SK-N-SH (cell line): ENCODE measurements around the gene POLDIP3. TPM values are rescaled to one million over a fixed set of nuclear protein-coding genes. Genes with fewer than 3 reads are reported as not detected.

ENCODE experiments used
- CTCF ChIA-PET: fragments of 300-600, 350-600 bp; formaldehyde crosslinking; extraction: SDS; loops from one replicate; lab custom pipeline; 2021; lab: Yijun Ruan, JAX
- POLR2A ChIA-PET: fragments of 350-600 bp; sonication (Branson Sonifier 250); formaldehyde crosslinking; extraction: SDS; loops from one replicate; lab custom pipeline; 2020; ENCODE audit warnings: antibody characterized with exemption, inconsistent platforms; lab: Yijun Ruan, JAX
- DNase-seq: peaks from one replicate; pipeline ENCODE4 v3.0.0; 2012
- H2AFZ ChIP-seq: fragments of 200-600 bp; sonication (generic); 2 replicates; pipeline ENCODE4 v1.8.1; 2016; ENCODE audit warnings: antibody characterized with exemption, mild to moderate bottlenecking, low read depth
- H3F3A ChIP-seq: fragments of 200-600 bp; sonication (generic); replicated peaks from 2 replicates; pipeline ENCODE3; 2016; ENCODE audit warnings: antibody characterized with exemption, mild to moderate bottlenecking; ENCODE audit not compliant: insufficient read depth
- H3K27ac ChIP-seq, 2 experiments: fragments of 200-500 bp in 1 of 2; fragments of 200-600 bp in 1 of 2; sonication (Bioruptor generic) in 1 of 2; sonication (generic), shearing (Covaris generic) in 1 of 2; 2 replicates each; pipeline versions ENCODE4 v1.5.1 to v1.6.1; 2014 to 2016; ENCODE audit warnings: low read depth in 2 of 2, inconsistent platforms in 1 of 2, low read length in 1 of 2, mild to moderate bottlenecking in 1 of 2, mixed read lengths in 1 of 2
- H3K27me3 ChIP-seq: fragments of 200-600 bp; sonication (generic), shearing (Covaris generic); 2 replicates; pipeline ENCODE4 v1.6.1; 2016; ENCODE audit warnings: mixed run types; ENCODE audit not compliant: insufficient read depth
- H3K36me3 ChIP-seq, 2 experiments: fragments of 200-500 bp in 1 of 2; fragments of 200-600 bp in 1 of 2; sonication (Bioruptor generic) in 1 of 2; sonication (generic) in 1 of 2; replicated peaks in 1 of 2; 2 replicates each; pipeline versions ENCODE3 to v1.5.1; 2014 to 2016; ENCODE audit warnings: low read length in 1 of 2, mild to moderate bottlenecking in 1 of 2; ENCODE audit not compliant: insufficient read depth in 2 of 2, control insufficient read depth in 1 of 2
- H3K4me1 ChIP-seq, 2 experiments: fragments of 200-500 bp in 1 of 2; fragments of 200-600 bp in 1 of 2; sonication (Bioruptor generic) in 1 of 2; sonication (generic), shearing (Covaris generic) in 1 of 2; 2 replicates each; pipeline versions ENCODE4 v1.5.1 to v1.6.1; 2014 to 2016; ENCODE audit warnings: low read depth in 1 of 2, low read length in 1 of 2, mixed run types in 1 of 2; ENCODE audit not compliant: insufficient read depth in 2 of 2, control insufficient read depth in 1 of 2
- H3K4me2 ChIP-seq: fragments of 200-600 bp; sonication (generic), shearing (Covaris generic); 2 replicates; pipeline ENCODE4 v1.6.1; 2017; ENCODE audit warnings: mixed run types
- H3K4me3 ChIP-seq, 2 experiments: fragments of 200-500 bp in 1 of 2; fragments of 200-600 bp in 1 of 2; sonication (Bioruptor generic) in 1 of 2; sonication (generic), shearing (Covaris generic) in 1 of 2; 2 replicates each; pipeline versions ENCODE4 v1.5.1 to v1.8.1; 2014 to 2016; ENCODE audit warnings: low read depth in 2 of 2, inconsistent platforms in 1 of 2, low read length in 1 of 2, mild to moderate bottlenecking in 1 of 2, mixed read lengths in 1 of 2, moderate library complexity in 1 of 2
- H3K79me2 ChIP-seq: fragments of 200-600 bp; sonication (generic); 2 replicates; pipeline ENCODE4 v1.8.1; 2017; ENCODE audit warnings: mild to moderate bottlenecking; ENCODE audit not compliant: insufficient read depth
- H3K9ac ChIP-seq: fragments of 200-600 bp; sonication (generic); 2 replicates; pipeline ENCODE4 v1.6.1; 2017; ENCODE audit warnings: mixed run types
- H3K9me2 ChIP-seq: fragments of 200-600 bp; sonication (generic); 2 replicates; pipeline ENCODE4 v1.6.1; 2017; ENCODE audit warnings: mixed run types
- H3K9me3 ChIP-seq: fragments of 200-600 bp; sonication (generic); 2 replicates; pipeline ENCODE4 v1.6.1; 2017; ENCODE audit warnings: mixed run types, mild to moderate bottlenecking, moderate library complexity
- H4K20me1 ChIP-seq: fragments of 200-600 bp; sonication (generic); 2 replicates; pipeline ENCODE4 v1.6.1; 2017; ENCODE audit warnings: mild to moderate bottlenecking, mixed run types; ENCODE audit not compliant: insufficient read depth
- ELF1 ChIP-seq: IDR thresholded peaks from 2 replicates; pipeline ENCODE4 v1.4.0; 2012
- EZH2phosphoT487 ChIP-seq: fragments of 200-600 bp; sonication (generic); IDR thresholded peaks from 2 replicates; pipeline ENCODE4 v1.6.1; 2017; ENCODE audit warnings: low read depth, mixed run types, mild to moderate bottlenecking, antibody characterized with exemption, moderate library complexity, borderline replicate concordance
- FOSL2 ChIP-seq: IDR thresholded peaks from 2 replicates; pipeline ENCODE4 v1.4.0; 2012; ENCODE audit warnings: low read depth, mild to moderate bottlenecking, moderate library complexity, borderline replicate concordance
- GABPA ChIP-seq: IDR thresholded peaks from 2 replicates; pipeline ENCODE4 v1.4.0; 2012; ENCODE audit warnings: low read depth, mild to moderate bottlenecking
- GATA2 ChIP-seq: sonication (generic); formaldehyde crosslinking; IDR thresholded peaks from 2 replicates; pipeline ENCODE4 v1.5.0; 2020; ENCODE audit warnings: mild to moderate bottlenecking, missing genetic modification reagents
- JUND ChIP-seq: IDR thresholded peaks from 2 replicates; pipeline ENCODE4 v1.4.0; 2012
- MEF2A ChIP-seq: IDR thresholded peaks from 2 replicates; pipeline ENCODE4 v1.4.0; 2012; ENCODE audit warnings: low read depth, borderline replicate concordance
- MXI1 ChIP-seq: IDR thresholded peaks from 2 replicates; pipeline ENCODE4 v1.6.1; 2012; ENCODE audit warnings: mild to moderate bottlenecking, low read depth, low read length, improper control_type of control experiment
- NFIC ChIP-seq: IDR thresholded peaks from 2 replicates; pipeline ENCODE4 v1.4.0; 2012; ENCODE audit warnings: borderline replicate concordance
- RCOR1 ChIP-seq: fragments of 150-350 bp; IDR thresholded peaks from 2 replicates; pipeline ENCODE4 v1.6.1; 2017; ENCODE audit warnings: antibody characterized with exemption, low read length
- RXRA ChIP-seq: IDR thresholded peaks from 2 replicates; pipeline ENCODE4 v1.4.0; 2012; ENCODE audit warnings: low read depth, mild to moderate bottlenecking, borderline replicate concordance
- SIN3A ChIP-seq: IDR thresholded peaks from 2 replicates; pipeline ENCODE4 v1.6.1; 2012; ENCODE audit warnings: low read depth, mild to moderate bottlenecking, low read length, moderate library complexity, borderline replicate concordance
- SMC3 ChIP-seq: IDR thresholded peaks from 2 replicates; pipeline ENCODE4 v1.6.1; 2012; ENCODE audit warnings: low read depth, low read length, improper control_type of control experiment
- TAF1 ChIP-seq: IDR thresholded peaks from 2 replicates; pipeline ENCODE4 v1.6.1; 2012; ENCODE audit warnings: low read depth, mild to moderate bottlenecking, low read length, moderate library complexity, borderline replicate concordance
- TCF12 ChIP-seq: IDR thresholded peaks from 2 replicates; pipeline ENCODE4 v1.4.0; 2012
- USF1 ChIP-seq: IDR thresholded peaks from 2 replicates; pipeline ENCODE4 v1.4.0; 2012; ENCODE audit warnings: low read depth, borderline replicate concordance
- YY1 ChIP-seq: IDR thresholded peaks from 2 replicates; pipeline ENCODE4 v1.4.0; 2012; ENCODE audit warnings: low read depth, mild to moderate bottlenecking
- ZBTB33 ChIP-seq: IDR thresholded peaks from 2 replicates; pipeline ENCODE4 v1.4.0; 2012; ENCODE audit warnings: low read depth, borderline replicate concordance
- WGBS: methylation state at CpG from one replicate; pipeline ENCODE4 v1.1.6; 2017; ENCODE audit warnings: low lambda C conversion rate; 5-methylcytosine and 5-hydroxymethylcytosine counted together
- polyA plus RNA-seq, 3 experiments: library from polyadenylated mRNA; depleted of rRNA; stranded (reverse); fragments of >200 nt; gene quantifications; 2 replicates each; pipeline ENCODE4 v1.2.3, GENCODE V29; 2012
- TF ChIP-seq, protein P1 (sequence below): IDR thresholded peaks from 2 replicates; pipeline ENCODE4; 2012
- TF ChIP-seq, protein P2 (sequence below): fragments of 150-350 bp; IDR thresholded peaks from 2 replicates; pipeline ENCODE4 v1.6.1; 2016; ENCODE audit warnings: mild to moderate bottlenecking, low read depth, low read length

POLDIP3 gene
- polyA plus RNA-seq, 1 of the 3 experiments (the other 2 are of a cell fraction) = 18.8 TPM

DNA sequence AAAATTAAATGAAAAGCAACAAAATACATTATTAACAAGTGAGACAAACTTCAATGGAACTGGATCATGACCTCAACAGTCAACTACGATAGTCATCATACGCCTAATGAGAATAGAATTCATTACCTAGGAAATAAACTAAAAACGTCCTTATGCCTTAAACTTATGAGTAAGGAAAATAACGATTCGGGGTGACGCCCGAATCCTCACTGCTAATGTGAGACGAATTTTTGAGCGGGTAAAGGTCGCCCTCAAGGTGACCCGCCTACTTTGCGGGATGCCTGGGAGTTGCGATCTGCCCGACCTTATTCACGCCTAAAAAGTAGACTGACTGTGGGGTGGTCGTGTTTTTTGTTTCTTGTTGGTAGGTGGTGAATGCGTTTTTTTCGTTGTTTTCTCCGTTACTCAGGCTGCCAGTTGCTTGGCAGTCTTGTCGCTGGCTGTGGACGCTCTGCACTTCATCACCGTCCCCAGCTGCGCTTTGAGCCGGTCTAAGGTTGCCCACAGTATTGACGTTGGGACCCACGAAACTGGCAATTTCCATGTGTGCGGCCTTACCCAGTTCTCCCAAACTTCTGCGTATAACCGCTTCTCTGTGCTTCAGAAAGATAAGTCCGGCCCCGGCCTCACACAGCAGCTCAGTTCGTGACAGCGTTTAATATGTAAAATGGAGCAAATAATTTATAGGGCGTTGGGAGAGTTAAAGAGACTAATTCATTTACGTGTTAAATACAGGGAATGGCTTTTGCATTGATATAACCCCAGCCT lies 593 bp upstream of the POLDIP3 start (continued):
- TF ChIP-seq ZBTB33 = peak; percentile 86; the same call in 1 of the 2 replicates
- no peak for TF ChIP-seq NFIC
- TF ChIP-seq MEF2A = no peak
- no peak; the same call in 1 of the 2 replicates for TF ChIP-seq RCOR1
- peak; percentile 48; the same call in 1 of the 2 replicates for TF ChIP-seq TCF12
- TF ChIP-seq YY1 = no peak
- no peak for TF ChIP-seq GATA2
- TF ChIP-seq USF1 = no peak
- TF ChIP-seq, protein P1, sequence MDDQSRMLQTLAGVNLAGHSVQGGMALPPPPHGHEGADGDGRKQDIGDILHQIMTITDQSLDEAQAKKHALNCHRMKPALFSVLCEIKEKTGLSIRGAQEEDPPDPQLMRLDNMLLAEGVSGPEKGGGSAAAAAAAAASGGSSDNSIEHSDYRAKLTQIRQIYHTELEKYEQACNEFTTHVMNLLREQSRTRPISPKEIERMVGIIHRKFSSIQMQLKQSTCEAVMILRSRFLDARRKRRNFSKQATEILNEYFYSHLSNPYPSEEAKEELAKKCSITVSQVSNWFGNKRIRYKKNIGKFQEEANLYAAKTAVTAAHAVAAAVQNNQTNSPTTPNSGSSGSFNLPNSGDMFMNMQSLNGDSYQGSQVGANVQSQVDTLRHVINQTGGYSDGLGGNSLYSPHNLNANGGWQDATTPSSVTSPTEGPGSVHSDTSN = peak; percentile 62; the same call in 1 of the 2 replicates
- peak; percentile 7; the same call in 1 of the 2 replicates for TF ChIP-seq FOSL2
- TF ChIP-seq RXRA = peak; percentile 35; the same call in 1 of the 2 replicates
- TF ChIP-seq JUND = peak; percentile 40; the same call in 1 of the 2 replicates

DNA sequence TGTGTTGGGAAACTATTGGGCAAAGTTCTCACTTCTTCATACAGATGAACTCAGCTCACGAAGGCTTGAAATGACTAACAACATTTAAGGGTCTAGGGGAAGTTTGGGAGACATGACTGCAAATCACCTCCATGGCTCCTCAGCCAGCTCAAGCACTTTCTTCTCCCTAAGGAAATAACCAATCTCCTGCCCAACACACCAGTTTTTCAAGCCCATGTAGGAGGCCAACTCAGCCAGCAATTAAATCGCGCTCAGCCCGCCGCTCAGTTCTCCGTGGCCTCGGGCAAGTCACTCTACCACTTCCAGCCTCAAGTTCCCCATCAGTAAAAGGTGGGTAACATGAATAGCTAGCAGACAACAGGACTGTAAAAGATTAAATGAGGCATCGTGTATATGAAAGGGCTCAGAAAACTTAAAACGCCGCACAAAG lies 796 bp downstream of the POLDIP3 start:
- H3K9me3 ChIP-seq = no peaks in the 10 kb centered on the region
- H3K27me3 ChIP-seq = no peaks in the 10 kb centered on the region
- POLR2A ChIA-PET = interaction anchor here (0.7 kb wide), 1 partner anchor 52 kb away, joined by 5 read pairs; no protein-coding TSS in a partner anchor
- no peak for DNase-seq
- H3F3A ChIP-seq = peaks cover 10% of the 10 kb centered on the region
- CTCF ChIA-PET = interaction anchor here (1.3 kb wide), 1 partner anchor 15 kb away, joined by 3 read pairs; no protein-coding TSS in a partner anchor
- no peak overlapping the region for H2AFZ ChIP-seq
- TF ChIP-seq, protein P2, sequence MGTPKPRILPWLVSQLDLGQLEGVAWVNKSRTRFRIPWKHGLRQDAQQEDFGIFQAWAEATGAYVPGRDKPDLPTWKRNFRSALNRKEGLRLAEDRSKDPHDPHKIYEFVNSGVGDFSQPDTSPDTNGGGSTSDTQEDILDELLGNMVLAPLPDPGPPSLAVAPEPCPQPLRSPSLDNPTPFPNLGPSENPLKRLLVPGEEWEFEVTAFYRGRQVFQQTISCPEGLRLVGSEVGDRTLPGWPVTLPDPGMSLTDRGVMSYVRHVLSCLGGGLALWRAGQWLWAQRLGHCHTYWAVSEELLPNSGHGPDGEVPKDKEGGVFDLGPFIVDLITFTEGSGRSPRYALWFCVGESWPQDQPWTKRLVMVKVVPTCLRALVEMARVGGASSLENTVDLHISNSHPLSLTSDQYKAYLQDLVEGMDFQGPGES = no peak
- TF ChIP-seq ZBTB33 (no peak), TAF1 (no peak), EZH2phosphoT487 (no peak), ELF1 (no peak), GABPA (no peak), NFIC (no peak), SMC3 (no peak), MXI1 (no peak), YY1 (no peak), USF1 (no peak), SIN3A (no peak)
- H4K20me1 ChIP-seq = peaks cover 15% of the 10 kb centered on the region; the same call in 1 of the 2 replicates
- H3K27ac ChIP-seq = peak overlapping the region; percentile 95 to 96
- peaks cover 0 to 2% of the 10 kb centered on the region in 2 experiments for H3K36me3 ChIP-seq
- no peaks in the 10 kb centered on the region for H3K9me2 ChIP-seq
- H3K4me1 ChIP-seq = peaks cover 11 to 21% of the 10 kb centered on the region in 2 experiments; a peak in 2 of 4 replicates
- H3K79me2 ChIP-seq = peaks cover 53% of the 10 kb centered on the region
- 5% methylated on average over 8 of the region's 10 CpGs for WGBS
- H3K4me3 ChIP-seq = peak overlapping the region; percentile 62 to 76
- peak overlapping the region; percentile 87 for H3K9ac ChIP-seq
- peak overlapping the region; percentile 81 for H3K4me2 ChIP-seq
